Activated T-helper 1 cell treated with anti-CD3 and anti-CD28 coated beads, Interleukin-2, amount 50 U/mL, for 16 hours (primary cell): Measurements from ENCODE around the gene GALNT9.

ENCODE experiments used
- DNase-seq, 2 donors: peaks; one replicate each; pipeline ENCODE4 v3.0.0-alpha.2; 2020; ENCODE audit warnings: low read depth in 1 of 2, low spot score in 1 of 2

GALNT9 gene

DNA sequence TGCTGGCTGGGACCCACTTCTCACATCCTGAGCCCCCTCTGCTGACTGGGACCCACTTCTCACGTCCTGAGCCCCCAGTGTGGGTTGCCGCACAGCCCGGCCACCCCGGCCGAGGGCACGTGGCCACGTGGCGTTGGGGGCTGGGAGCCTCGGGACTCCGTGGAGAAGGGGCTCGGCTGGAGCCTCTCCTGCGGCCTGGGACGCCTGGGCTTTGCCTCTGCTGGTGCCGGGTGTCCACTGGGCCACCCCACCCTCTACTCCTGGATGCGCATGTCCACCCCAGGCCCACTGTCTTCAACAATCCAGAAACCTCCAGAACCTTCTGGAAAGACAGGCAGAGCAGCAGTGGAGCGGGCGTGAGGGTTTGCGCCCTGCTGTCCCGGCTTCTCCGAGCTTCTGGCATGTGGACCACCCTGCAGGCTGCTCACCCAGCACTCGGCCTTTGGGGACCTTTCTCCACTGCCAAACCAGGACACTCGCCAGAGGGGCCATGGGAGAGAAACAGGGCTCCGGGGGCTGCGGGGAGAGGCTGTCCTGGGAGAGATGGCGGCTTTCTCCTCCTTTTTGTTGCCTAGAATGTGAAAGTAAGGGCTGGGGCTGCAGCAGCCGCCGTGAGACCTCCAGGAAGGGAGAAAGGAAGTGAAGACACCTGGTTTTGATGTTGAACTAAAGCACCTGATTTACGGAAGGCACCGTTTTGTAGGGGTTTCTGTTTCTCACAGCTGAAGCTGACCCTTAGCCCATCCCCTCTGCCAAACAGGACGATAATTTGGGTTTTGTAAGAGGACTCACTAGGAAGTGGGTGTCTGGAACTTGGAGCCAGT lies 155.2 kb downstream of the GALNT9 start:
- DNase-seq, result no peak

DNA sequence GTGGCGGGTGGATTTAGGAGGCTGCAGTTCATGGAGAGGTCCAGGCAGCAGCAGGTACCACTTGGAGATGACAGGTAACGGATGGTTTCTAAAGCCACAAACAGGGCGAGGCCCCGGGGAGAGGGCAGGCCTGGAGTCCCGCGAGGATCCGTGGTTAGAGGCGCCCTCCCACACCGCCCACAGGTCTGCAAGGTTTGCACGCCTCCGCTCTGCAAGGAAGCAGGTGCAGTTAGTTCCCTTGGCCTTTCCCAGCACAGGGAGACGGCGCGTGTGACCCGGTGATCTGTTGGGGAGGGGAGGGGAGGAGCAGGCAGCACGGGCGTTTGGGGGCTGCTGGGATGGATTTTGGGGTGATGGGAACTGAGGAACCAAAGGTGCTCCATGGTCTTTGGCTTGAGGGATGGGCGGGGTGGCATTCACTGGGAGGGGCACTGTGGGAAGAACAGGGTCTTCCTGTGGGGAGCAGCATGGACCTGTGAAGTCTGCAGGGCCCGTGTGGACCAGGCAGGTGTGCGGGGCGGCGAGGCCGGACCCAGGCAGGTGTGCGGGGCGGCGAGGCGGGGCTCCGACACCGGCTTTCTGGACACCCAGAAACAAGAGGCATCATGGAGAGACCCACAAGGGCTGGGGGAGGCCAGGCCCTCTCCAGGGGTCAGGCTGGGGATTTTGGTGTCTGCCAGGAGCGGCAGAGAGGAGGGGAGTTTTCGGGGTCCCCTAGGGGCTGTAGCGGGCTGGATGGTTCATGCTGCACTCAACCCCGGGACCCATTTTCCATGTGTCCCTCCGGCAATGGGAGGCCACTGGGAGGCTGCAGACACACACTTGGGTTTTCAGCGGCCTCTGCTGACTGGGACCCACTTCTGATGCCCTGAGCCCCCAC lies 156.0 kb downstream of the GALNT9 start:
- DNase-seq, result no peak

DNA sequence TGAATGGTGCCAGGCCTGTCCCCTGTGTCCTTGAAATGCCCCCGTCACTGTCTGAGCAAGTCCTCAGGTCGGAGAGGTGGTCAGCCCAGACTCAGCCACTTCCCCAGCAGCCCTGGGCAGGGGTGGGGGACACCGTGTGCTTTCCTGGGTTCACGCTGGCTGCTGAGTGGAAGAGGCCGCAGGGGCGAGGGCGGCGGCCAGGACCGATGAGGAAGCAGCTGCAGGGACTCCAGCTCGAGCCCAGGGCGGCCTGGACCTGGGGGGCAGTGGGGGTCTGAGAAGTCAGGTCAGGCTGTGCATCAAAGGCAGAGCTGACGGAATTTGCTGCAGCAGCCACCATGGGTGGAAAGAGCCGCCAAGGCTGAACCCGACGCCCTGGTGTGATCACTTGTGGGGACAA lies 156.8 kb downstream of the GALNT9 start:
- DNase-seq, result no peak

DNA sequence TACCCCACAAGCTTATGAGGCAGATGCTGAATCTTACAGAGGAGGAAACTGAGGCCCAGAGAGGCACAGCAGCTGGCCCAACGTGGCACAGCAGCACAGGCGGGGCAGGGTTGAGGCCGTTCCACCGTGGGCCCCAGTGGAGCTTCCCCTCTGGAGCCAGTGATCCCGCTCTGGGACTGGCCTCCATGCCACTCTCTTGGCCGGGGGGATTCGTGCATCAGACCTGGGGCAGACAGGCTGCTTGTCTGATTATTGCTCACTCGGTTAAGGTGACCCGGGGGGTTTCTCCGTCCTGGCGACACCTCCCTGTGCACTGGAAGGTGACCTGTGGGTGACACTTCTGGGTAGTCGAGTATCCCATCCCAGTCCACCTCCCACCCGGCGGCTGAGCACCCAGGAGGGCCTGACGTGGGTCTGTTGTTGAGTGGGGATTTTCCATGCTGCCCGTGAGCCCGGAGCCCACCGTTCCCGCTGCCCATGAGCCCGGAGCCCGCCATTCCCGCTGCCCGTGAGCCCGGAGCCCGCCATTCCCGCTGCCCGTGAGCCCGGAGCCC lies 157.3 kb downstream of the GALNT9 start:
- DNase-seq, result no peak

DNA sequence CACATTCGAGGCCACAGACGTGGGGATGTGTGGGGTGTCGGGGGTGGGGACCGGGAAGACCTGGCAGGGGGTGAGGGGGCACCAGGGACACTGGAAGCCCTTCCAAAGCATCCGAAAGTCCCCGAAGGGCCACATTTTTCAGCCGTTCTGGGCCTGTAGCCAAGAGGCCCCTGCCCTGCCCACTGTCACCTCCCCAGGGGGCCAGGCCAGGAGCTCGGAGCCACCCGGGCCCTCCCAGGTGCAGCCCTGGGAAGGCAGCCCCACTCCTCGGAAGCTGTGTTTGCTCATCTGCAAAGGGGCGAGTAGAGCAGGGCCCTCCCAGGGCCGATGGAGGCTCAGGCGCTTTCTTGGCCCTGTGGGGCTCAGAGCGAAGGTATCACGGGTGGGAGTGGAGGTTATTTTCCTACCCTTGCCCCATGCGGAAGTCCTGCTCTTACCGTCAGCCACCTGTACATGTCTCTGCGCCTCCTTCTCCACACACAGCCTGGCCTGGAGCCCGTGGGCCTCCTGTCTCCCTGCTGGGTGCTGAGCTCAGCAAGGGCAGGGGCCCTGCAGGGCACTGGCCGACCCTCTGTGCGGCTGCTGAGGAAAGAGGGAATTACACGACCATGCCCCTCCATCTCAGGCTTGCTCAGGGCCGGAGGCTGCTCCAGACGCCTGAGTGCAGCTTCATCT lies 158.0 kb downstream of the GALNT9 start:
- DNase-seq, result no peak

DNA sequence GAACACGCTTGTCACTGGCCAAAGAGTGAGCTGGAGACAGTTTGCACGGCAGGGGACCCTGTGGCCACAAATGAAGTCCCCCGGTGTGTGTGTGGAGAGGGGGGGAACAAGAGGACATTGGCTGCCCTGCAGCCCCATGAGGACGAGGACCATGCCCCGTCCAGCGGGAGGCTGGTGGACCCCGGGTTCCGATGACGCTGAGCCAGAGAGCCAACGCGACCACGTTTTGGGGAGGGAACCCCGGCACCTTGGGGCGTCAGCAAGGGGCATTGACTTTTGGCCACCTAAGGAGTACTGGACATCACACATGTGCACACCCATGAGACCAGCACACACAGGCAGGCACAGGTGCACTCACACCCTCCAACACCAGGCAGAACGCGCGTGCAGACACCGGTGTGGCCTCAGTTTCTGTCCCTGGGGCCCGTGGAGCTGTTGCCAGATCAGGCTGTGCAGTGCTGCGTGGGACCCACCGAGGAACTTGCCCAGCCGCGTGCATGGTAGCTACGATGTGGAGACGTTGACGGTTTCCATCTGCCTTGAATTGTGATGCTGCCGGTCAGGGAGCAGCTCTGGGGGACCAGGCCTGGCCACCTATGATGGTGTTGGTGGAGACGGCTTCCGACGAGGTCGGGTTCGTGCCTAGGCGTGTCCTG lies 158.6 kb downstream of the GALNT9 start:
- no peak for DNase-seq

DNA sequence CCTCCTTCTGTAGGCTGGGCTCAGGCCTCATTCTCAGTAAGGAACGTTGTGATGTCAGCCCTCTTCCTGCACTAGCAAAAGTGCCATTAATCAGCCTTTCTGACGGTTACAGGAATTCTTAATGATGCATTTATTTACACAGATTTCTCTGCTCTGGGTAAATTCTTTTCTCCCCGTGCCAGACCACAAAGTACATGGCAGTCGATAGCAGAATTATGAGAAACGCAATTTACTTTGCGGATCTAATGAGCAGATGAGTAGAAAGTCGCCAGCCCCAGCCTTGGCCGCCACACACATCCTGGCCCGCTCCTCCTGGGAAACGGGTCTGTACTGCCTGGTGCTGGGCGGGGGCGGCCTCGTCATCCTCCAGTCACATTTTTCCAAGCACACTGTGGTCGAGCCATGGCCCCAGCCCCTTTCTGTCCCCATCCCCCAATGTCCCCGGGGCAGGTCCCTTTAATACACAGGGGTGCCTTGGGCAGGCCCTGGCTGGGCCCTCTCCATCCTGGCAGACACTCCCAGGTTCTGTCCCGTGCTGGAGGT lies 159.2 kb downstream of the GALNT9 start:
- DNase-seq, result no peak

DNA sequence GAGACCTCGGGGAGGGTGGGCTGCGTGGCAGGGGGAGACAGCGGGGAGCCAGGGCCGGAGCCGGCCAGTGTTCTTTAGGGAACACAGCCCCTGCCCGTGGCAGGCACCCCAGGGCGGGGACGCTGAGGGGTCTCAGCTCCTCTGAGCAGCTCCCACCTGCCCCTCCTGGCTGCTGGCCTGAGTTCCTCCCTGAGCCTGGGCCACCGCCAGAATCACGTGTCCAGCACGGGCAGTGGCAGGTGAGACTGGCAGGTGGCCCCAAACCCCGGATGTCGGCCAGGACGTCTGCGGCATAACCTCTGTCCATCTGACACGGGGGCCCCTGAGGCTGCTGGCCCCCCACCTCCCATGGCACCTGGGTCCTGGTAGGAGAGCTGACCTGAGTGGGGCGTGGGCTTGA lies 160.0 kb downstream of the GALNT9 start:
- DNase-seq, result no peak

DNA sequence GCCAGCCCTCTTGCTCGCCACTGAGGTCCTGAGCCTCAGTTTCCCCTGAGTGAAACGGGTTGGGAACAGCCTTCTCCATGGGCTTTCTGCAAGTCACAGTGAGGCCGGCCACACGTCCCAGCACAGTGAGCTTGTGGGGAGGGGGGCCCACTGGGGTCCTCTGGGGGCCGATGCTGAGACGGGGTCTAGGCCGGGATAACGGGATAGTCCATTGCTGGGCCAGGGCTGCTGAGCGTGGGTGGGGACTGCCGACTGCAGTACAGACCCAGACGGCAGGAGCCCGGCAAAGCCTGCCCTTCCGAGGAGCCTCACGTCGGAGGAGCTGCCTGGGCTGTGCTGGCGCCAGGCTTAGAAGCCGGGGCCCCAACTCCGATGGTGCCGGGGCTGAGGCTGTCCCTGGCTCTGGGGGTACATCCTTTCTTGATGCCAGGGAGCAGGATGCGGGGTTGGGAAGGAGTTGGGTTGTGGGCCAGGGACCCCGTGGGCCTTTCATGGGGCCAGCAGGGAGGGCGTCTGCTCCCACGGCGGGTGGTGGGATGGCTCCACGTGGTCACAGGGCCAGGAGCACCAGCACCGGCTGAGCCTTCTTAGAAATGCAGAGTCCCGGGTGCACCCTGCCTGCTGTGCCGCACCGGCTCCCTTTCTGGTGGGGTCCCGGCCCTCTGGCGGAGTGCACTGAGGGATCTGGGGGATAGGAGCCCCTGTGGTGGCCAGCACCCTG lies 160.9 kb downstream of the GALNT9 start:
- no peak for DNase-seq

DNA sequence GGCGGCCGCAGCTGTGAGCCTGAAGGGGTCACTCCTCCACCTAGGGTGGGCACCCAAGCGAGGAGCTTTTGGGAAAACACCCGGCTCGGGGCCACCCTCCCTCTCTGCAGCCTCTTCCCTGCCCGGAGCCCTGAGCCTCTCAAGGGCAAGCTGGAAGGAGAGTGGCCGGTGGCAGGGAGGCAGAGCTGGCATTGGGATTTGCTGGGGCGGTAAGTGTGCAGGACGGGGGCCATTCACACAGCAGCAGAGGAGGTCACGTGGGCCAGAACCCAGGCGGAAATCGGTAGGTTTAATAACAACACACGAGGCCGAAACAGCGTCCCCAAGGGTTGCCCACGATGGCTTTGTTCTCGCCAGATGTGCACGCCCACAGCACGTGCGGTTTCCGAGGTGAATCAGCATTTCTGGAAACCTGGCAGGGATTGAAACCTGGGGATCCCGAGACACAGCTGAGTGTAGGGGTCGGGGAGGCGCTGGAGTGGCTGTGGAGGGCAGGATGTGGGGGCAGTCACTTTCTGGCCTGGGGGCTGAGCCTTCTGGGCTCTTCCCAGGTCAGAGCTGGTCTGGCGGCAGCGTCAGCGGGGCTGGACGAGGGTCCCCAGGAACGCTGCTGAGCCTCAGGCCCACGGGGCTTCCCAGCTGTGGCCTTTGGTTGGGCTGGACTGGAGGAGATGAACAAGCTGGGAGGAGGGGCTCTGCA lies 161.6 kb downstream of the GALNT9 start:
- DNase-seq, result no peak

DNA sequence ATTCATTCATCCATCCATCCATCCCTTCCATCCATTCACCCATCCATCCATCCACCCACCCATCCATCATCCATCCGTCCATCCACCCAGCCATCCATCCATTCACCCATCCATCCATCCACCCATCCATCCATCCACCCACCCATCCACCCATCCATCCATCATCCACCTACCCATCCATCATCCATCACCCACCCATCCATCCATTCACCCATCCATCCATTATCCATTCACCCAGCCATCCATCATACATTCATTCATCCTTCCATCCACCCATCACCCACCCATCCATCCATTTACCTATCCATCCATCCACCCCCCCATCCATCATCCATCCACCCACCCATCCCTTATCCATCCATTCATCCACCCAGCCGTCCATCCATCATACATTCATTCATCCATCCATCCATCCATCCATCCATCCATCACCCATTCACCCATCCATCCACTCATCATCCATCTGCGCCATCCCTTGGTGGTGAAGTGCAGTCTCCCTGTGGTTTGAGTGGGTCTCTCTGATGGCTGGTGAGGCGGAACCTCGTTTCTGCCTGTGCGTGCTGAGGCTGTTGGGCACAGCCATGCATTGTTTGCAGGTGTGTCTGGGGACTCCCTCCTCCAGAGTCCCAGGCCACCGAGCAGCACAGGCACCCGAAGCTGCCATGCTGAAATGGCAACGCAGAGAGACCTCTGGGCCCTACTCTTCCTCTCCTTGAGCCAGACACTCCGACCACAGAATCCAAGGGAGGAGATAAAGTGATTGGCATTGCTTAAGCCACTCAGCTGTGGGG lies 162.4 kb downstream of the GALNT9 start:
- no peak for DNase-seq

DNA sequence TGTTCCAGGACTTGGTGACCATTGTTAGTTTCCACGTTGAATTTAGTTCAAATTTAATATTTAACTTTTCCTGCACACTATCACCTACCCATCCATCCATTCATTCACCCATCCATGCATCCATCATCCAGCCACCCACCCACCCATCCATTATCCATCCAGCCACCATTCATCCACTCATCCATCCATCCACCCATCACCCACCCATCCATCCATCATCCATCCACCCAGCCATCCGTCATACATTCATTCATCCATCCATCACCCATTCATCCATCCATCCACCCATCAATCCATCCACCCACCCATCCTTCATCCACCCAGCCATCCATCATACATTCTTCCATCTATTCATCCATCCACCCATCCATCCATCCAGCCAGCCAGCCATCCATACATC lies 163.3 kb downstream of the GALNT9 start:
- no peak for DNase-seq

DNA sequence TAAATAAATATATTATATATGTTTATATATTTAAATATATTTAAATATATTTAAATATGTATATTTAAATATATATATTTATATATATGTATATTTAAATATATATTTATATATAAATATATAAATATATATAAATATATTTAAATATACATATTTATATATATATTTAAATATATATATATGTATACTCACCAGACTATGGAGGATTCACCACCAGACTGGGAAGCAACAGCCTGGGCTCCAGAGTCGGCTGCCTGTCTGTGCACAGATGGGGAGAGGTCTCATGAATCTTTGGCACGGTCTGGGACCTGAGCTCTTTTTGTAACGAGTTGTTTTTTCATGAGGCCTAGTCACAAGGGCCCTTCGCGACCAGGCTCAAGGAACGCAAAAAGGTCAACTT lies 163.8 kb downstream of the GALNT9 start:
- no peak for DNase-seq

DNA sequence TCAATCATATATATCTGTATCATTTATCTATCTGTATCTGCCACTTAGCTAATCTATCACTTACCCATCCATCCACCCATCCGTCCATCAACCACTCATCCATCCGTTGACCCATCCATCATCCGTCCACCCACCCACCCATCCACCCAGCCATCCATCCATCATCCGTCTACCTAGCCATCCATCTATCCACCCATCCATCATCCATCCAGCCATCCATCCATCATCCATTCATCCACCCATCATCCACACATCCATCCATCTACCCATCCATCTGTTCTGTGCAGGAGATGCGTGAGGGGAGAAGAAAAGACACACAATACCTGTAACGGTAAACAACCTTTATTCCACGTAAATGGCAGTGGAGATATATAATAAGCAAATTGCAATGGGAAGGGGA lies 165.0 kb downstream of the GALNT9 start:
- DNase-seq, result no peak

DNA sequence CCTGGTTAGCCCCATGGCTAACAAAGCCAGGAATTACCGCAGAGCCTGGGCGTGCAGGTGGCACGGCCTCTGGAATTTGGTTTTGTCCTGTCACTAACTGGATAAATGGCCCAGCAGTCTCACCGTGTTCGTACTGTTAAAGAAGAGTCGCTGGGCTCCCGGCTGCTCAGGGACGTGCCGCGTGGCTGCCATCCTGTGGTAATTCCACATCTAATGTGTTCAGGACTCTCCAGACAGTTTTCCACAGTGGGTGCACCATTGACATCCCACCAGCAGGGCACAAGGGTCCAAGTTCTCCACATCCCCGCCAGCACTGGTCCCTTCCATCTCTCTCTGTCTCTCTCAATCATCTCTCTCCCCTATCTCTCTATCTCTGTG lies 165.5 kb downstream of the GALNT9 start:
- no peak for DNase-seq

DNA sequence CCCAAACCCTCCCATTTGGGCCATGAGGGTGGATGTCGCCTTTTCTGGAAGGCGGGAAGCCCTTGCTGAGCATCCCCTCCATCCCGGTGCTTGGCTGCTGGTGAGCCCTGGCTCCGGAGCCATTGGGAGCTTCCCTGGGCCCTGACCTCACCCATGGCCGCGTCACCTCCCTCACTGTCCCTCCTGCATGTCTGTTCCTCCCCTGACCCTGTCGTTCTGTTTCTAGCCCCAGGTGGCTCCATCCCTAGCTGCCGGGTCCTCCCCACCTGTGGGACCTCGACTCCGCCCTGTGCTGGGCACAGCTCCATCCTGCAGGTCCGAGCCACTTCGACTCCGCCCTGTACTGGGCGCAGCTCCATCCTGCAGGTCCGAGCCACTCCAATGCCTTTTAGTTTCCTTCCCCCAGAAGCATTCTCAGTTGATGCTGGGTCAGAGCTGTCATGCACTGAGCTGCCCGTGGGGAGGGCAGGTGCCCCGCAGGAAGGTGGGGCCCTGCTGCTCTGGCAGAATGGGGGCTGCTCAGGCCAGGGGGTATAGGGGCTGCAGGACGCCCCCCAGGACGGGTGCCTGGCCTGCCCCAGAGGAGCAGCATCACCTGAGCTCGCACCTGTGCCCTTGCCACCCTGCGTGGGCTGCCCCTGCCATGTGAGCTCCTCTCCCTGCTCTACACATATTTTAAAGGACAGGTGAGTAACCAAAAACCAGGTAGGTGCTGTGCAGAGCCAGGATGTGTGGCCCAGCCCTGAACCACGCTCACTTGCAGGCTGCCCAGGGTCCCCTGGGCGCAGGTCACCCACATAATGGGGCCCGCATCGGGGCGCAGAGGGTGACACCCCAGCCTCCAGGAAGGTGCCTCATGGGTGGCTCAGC lies 166.1 kb downstream of the GALNT9 start:
- DNase-seq, result no peak

DNA sequence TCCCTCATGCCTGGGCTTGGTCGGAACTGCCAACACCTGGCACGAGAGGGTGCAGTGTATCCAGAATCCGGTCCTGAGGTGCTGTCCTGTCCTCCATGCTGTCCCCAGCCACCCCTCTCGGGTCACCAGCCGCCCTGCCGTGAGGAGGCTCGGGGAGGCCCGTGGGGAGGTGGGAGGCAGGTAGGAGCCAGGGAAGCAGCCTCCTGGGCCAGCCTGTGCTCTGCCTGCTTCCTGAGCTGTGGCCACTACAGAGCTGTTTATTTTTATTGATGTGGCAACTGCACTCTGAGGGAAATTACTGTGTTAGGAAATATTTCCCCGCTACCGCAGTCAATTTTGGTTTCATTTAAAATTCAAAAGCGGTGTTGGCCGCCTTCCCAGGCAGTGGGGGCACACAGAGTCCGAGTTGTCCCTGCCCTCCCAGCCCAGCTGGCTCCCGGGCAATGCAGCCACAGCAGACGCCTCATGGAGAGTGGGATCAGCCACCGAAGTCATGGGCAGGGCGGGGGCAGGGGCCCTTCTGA lies 166.8 kb downstream of the GALNT9 start:
- no peak for DNase-seq
